Calu3 (cell line): ENCODE measurements around the gene ZNF683. TPM values are rescaled to one million over a fixed set of nuclear protein-coding genes. Genes with fewer than 3 reads are reported as not detected.

Experiments used
- BruUV-seq: library from RNA; stranded (reverse); fragments of 400-500 nt; replicated peaks from 2 replicates; lab custom pipeline; 2021; lab: Mats Ljungman, UMichigan
- CTCF ChIA-PET: fragments of 300-600 bp; sonication (Branson Sonifier 250); formaldehyde crosslinking; loops from one replicate; lab custom pipeline; 2022; ENCODE audit warnings: antibody characterized with exemption; lab: Charles Lee
- DNase-seq: peaks from one replicate; pipeline ENCODE4 v3.0.0; 2022
- H3K27ac Mint-ChIP-seq: one replicate; pipeline ENCODE4 v1.8.0; 2022; ENCODE audit warnings: mixed read lengths; ENCODE audit not compliant: unreplicated experiment
- H3K27me3 Mint-ChIP-seq: one replicate; pipeline ENCODE4 v1.8.0; 2022; ENCODE audit warnings: mixed read lengths; ENCODE audit not compliant: unreplicated experiment
- H3K36me3 Mint-ChIP-seq: one replicate; pipeline ENCODE4 v1.8.0; 2022; ENCODE audit warnings: mild to moderate bottlenecking, moderate library complexity, mixed read lengths; ENCODE audit not compliant: insufficient read depth, unreplicated experiment
- H3K4me1 Mint-ChIP-seq: one replicate; pipeline ENCODE4 v1.8.0; 2022; ENCODE audit warnings: mild to moderate bottlenecking, low read depth, mixed read lengths; ENCODE audit not compliant: unreplicated experiment
- H3K4me3 Mint-ChIP-seq: one replicate; pipeline ENCODE4 v1.8.0; 2022; ENCODE audit warnings: mild to moderate bottlenecking, low read depth, moderate library complexity, mixed read lengths; ENCODE audit not compliant: unreplicated experiment
- H3K9me3 Mint-ChIP-seq: one replicate; pipeline ENCODE4 v1.8.0; 2022; ENCODE audit warnings: low read depth, mixed read lengths; ENCODE audit not compliant: unreplicated experiment
- intact Hi-C: fragments of 100-400 bp; cut with micrococcal nuclease; formaldehyde crosslinking; loops from one replicate; pipeline ENCODE4 v1.10.0; 2022; ENCODE audit not compliant: unreplicated experiment
- total RNA-seq: library from RNA; stranded (reverse); gene quantifications from 2 replicates; pipeline ENCODE4 v1.2.3, GENCODE V29; 2022
- TF ChIP-seq, protein P1 (sequence below): fragments of 200-600 bp; IDR thresholded peaks from one replicate; pipeline ENCODE4 v1.8.0; 2022; ENCODE audit warnings: antibody characterized with exemption; ENCODE audit not compliant: unreplicated experiment

The ZNF683 gene
- total RNA-seq, 1 experiment from 2014 or later, result not detected

DNA sequence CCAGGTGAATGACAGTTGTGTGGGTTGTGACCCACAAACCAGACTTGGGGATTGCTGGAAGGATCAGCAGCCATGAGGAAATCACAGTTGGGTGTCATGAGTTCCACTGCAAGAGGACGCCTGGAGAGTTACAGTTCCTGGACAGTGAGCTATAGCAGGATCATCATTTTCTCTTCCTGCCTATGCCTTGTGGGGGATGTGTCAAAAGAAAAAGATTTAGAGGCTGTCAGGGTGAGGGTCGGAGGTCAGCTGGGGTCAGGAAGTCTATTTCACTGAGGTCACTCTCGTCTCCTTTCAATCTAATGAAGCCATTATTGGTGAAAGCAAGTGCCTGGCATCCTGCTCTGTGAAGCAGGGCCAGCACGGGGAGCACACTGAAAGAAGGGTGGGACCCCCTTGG lies 31.1 kb upstream of the ZNF683 start:
- DNase-seq, result no peak
- Mint-ChIP-seq H3K27ac (no peak overlapping the region), H3K4me1 (no peaks in the 10 kb centered on the region), H3K9me3 (no peaks in the 10 kb centered on the region), H3K4me3 (no peak overlapping the region), H3K36me3 (no peaks in the 10 kb centered on the region), H3K27me3 (peaks cover 32% of the 10 kb centered on the region)
- TF ChIP-seq, protein P1, sequence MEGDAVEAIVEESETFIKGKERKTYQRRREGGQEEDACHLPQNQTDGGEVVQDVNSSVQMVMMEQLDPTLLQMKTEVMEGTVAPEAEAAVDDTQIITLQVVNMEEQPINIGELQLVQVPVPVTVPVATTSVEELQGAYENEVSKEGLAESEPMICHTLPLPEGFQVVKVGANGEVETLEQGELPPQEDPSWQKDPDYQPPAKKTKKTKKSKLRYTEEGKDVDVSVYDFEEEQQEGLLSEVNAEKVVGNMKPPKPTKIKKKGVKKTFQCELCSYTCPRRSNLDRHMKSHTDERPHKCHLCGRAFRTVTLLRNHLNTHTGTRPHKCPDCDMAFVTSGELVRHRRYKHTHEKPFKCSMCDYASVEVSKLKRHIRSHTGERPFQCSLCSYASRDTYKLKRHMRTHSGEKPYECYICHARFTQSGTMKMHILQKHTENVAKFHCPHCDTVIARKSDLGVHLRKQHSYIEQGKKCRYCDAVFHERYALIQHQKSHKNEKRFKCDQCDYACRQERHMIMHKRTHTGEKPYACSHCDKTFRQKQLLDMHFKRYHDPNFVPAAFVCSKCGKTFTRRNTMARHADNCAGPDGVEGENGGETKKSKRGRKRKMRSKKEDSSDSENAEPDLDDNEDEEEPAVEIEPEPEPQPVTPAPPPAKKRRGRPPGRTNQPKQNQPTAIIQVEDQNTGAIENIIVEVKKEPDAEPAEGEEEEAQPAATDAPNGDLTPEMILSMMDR, result no peak
- intact Hi-C loops, result no loop called here
- CTCF ChIA-PET, result no interaction called here
- BruUV-seq, result no TSS peak

DNA sequence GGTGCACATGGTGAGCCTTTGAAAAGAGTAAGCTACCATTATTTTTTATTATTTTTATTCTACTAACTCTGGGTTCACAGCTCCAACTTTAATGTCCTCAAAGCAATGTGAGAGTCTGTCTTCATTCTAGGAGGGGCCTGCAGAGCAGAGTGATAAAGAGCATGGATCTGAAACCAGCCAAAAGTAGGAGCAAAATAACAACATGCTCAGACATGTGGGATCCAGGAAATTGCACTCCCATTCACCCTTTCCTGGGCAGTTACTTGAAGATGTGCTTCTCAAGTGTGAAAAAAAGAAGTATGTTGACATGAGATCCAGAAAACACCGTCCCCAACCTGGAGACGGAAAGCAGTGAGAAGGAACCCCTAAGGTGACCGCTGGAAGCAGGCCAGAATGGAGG lies 29.3 kb upstream of the ZNF683 start:
- Mint-ChIP-seq H3K9me3 (no peaks in the 10 kb centered on the region), H3K4me3 (no peak overlapping the region), H3K36me3 (no peaks in the 10 kb centered on the region), H3K27me3 (peaks cover 24% of the 10 kb centered on the region), H3K4me1 (no peaks in the 10 kb centered on the region), H3K27ac (no peak overlapping the region)
- DNase-seq, result no peak
- TF ChIP-seq, protein P1, result no peak
- CTCF ChIA-PET, result no interaction called here
- no TSS peak for BruUV-seq
- intact Hi-C loops, result no loop called here

DNA sequence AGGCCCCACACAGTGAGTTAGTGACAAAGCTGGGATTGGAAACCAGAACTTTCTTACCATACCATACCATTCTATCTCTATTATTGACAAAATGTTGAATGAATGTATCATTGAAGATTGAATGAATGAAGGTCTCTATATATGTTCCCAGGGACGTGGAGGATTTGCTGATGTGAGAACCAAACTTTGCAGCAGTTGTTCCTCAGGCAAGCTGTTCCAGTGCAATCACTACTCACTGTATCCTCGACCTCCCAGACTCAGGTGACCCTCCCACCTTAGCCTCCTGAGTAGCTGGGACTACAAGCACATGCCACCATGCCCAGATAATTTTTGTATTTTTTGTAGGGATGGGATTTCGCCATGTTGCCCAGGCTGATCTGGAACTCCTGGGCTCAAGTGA lies 26.5 kb upstream of the ZNF683 start:
- H3K4me1 Mint-ChIP-seq, result no peaks in the 10 kb centered on the region
- H3K36me3 Mint-ChIP-seq, result no peaks in the 10 kb centered on the region
- H3K4me3 Mint-ChIP-seq, result no peak overlapping the region
- intact Hi-C loops, result loop anchor here (10.0 kb wide), 1 partner anchor 124 kb away; no protein-coding TSS in a partner anchor
- no peaks in the 10 kb centered on the region for H3K9me3 Mint-ChIP-seq
- BruUV-seq, result no TSS peak
- DNase-seq, result no peak
- H3K27ac Mint-ChIP-seq, result no peak overlapping the region
- CTCF ChIA-PET, result interaction anchor here (0.7 kb wide), 2 partner anchors 18 to 22 kb away, joined by 3 read pairs; no protein-coding TSS in a partner anchor
- TF ChIP-seq, protein P1, result no peak
- H3K27me3 Mint-ChIP-seq, result peaks cover 22% of the 10 kb centered on the region

DNA sequence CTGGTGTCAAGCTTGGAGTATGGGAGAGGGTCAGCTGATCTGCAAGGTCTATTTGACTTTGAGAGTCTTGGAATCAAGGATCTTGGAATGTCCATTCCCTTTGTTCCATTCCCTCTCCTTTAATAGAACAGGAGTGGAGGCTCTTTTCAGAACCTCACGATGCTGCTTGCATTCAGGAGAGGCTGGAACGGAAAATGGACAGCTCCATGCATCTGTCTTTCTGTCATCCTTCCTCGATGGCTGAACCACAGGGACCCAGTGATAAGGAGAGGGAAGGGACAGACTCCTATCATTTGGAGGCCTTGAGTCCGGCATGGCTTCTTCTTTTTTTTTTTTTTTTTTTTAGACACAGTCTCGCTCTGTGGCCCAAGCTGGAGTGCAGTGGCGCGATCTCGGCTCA lies 23.2 kb upstream of the ZNF683 start:
- TF ChIP-seq, protein P1, result no peak
- H3K27me3 Mint-ChIP-seq, result peaks cover 28% of the 10 kb centered on the region
- no peak for DNase-seq
- intact Hi-C loops, result loop anchor here (10.0 kb wide), 1 partner anchor 121 kb away; no protein-coding TSS in a partner anchor
- CTCF ChIA-PET, result no interaction called here
- BruUV-seq, result no TSS peak
- no peaks in the 10 kb centered on the region for H3K36me3 Mint-ChIP-seq
- no peak overlapping the region for H3K27ac Mint-ChIP-seq
- H3K9me3 Mint-ChIP-seq, result no peaks in the 10 kb centered on the region
- H3K4me1 Mint-ChIP-seq, result peaks cover 8% of the 10 kb centered on the region
- H3K4me3 Mint-ChIP-seq, result no peak overlapping the region
